OCI-LY1 (cell line): ENCODE results near the gene NPM1.

ENCODE experiments used
- EZH2 ChIP-seq: fragments of 200-600 bp; sonication (generic), shearing (Covaris generic); IDR thresholded peaks from 2 replicates; pipeline ENCODE4 v1.8.0; 2017; ENCODE audit warnings: borderline replicate concordance, mixed run types, mild to moderate bottlenecking, antibody characterized with exemption, low read length, moderate library complexity, mixed read lengths
- TF ChIP-seq, protein P1 (sequence below): fragments of 200-600 bp; sonication (generic), shearing (Covaris generic); IDR thresholded peaks from 2 replicates; pipeline ENCODE4 v1.5.1; 2017; ENCODE audit warnings: mild to moderate bottlenecking, antibody characterized with exemption, low read length, moderate library complexity, mixed read lengths

DNA sequence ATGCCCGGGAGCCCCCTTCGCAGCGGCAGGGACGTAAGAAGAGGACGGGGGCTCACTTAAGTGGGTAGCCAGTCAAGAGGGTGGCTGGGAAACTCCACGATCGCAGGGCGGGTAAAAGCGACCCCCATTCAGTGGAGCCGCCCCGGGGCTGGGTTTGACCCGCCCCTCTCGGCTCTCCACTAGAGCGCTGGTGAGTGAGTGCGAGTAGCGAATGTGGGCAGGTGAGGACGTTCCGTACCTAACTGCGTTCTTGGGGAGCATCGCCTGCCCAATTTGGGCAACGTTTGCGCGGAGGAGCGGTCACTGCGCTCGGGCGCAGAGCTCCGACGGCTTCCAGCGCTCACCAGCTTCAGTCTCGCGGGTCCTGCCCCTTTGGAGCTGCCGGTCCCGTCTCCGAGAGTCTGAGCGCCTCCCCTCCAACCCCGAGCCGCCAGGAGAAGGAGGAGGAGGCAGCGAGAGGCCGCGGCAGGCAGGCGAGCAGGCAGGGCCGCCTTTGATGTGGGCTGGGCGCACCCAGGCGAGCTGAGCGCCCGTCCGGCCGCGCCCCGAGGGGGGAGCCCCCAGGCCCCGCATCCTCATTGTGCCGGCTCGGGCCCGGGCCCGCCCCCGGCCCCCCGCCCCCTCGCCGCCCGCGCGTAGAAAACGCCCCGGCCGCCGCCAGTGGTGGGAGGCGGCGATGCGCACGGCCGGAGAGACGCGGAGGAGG is 31.5 kb downstream of the NPM1 start, which contains the start of gene FGF18:
- TF ChIP-seq, protein P1, sequence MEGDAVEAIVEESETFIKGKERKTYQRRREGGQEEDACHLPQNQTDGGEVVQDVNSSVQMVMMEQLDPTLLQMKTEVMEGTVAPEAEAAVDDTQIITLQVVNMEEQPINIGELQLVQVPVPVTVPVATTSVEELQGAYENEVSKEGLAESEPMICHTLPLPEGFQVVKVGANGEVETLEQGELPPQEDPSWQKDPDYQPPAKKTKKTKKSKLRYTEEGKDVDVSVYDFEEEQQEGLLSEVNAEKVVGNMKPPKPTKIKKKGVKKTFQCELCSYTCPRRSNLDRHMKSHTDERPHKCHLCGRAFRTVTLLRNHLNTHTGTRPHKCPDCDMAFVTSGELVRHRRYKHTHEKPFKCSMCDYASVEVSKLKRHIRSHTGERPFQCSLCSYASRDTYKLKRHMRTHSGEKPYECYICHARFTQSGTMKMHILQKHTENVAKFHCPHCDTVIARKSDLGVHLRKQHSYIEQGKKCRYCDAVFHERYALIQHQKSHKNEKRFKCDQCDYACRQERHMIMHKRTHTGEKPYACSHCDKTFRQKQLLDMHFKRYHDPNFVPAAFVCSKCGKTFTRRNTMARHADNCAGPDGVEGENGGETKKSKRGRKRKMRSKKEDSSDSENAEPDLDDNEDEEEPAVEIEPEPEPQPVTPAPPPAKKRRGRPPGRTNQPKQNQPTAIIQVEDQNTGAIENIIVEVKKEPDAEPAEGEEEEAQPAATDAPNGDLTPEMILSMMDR = no peak
- TF ChIP-seq EZH2 = no peak
